Gastroesophageal sphincter (tissue), 4 donors: ENCODE measurements around the gene SETD7. TPM values are rescaled to one million over a fixed set of nuclear protein-coding genes. Genes with fewer than 3 reads are reported as not detected.

ENCODE experiments used
- ATAC-seq: fragments of 150-250 bp; one replicate; pipeline ENCODE4 v1.9.1; 2016; ENCODE audit warnings: mild to moderate bottlenecking, moderate library complexity
- H3K27ac ChIP-seq, 4 donors: fragments of 200-600 bp; sonication (generic) in 3 of 4; 1 replicate in 3 of 4; 2 replicates in 1 of 4; pipeline ENCODE4 v1.5.1; 2016 to 2019
- H3K27me3 ChIP-seq: fragments of 200-600 bp; sonication (generic); one replicate; pipeline ENCODE4 v1.5.1; 2019
- H3K36me3 ChIP-seq, 2 donors: fragments of 200-600 bp; sonication (generic); one replicate each; pipeline ENCODE4 v1.5.1; 2019; ENCODE audit warnings: control low read depth in 1 of 2
- H3K4me1 ChIP-seq, 3 donors: fragments of 200-600 bp; sonication (generic); 1 replicate in 2 of 3; 2 replicates in 1 of 3; pipeline ENCODE4 v1.5.1; 2016 to 2019; ENCODE audit warnings: control low read depth in 2 of 3
- H3K4me3 ChIP-seq, 2 donors: fragments of 200-600 bp; sonication (generic); one replicate each; pipeline ENCODE4 v1.5.1; 2019; ENCODE audit warnings: mild to moderate bottlenecking in 1 of 2, moderate library complexity in 1 of 2
- H3K9me3 ChIP-seq, 3 donors: fragments of 200-600 bp; sonication (generic); one replicate each; pipeline ENCODE4 v1.5.1; 2017 to 2019; ENCODE audit warnings: control low read depth in 2 of 3
- EP300 ChIP-seq: sonication (generic); formaldehyde crosslinking; IDR thresholded peaks from one replicate; pipeline ENCODE4 v1.6.1; 2017; ENCODE audit warnings: antibody characterized with exemption, mild to moderate bottlenecking
- POLR2A ChIP-seq, 2 donors: fragments of 450-650 bp; IDR thresholded peaks; one replicate each; pipeline ENCODE4 v1.6.1; 2017; ENCODE audit warnings: antibody characterized with exemption in 2 of 2, mild to moderate bottlenecking in 2 of 2, moderate library complexity in 1 of 2
- POLR2AphosphoS5 ChIP-seq: sonication (generic); formaldehyde crosslinking; IDR thresholded peaks from one replicate; pipeline ENCODE4 v1.6.1; 2017; ENCODE audit warnings: antibody characterized with exemption
- WGBS, 2 donors: methylation state at CpG; one replicate each; pipeline ENCODE4 v1.1.5; 2018; ENCODE audit warnings: low coverage in 1 of 2; 5-methylcytosine and 5-hydroxymethylcytosine counted together
- total RNA-seq, 4 donors: library from RNA; depleted of rRNA; stranded (reverse); fragments of >200 nt; gene quantifications; one replicate each; pipeline ENCODE4 v1.1.0, GENCODE V29; 2016
- TF ChIP-seq, protein P1 (sequence below), 4 experiments: fragments of 200-600 bp in 2 of 4; fragments of 450-650 bp in 2 of 4; sonication (generic) in 1 of 4; IDR thresholded peaks; one replicate each; pipeline ENCODE4 v1.5.1; 2017 to 2019; ENCODE audit warnings: antibody characterized with exemption in 4 of 4, mild to moderate bottlenecking in 2 of 4, moderate library complexity in 2 of 4

The SETD7 gene
- total RNA-seq, 4 donors from 2014 or later: 72.7 to 92.2 (median 88.3) TPM

DNA sequence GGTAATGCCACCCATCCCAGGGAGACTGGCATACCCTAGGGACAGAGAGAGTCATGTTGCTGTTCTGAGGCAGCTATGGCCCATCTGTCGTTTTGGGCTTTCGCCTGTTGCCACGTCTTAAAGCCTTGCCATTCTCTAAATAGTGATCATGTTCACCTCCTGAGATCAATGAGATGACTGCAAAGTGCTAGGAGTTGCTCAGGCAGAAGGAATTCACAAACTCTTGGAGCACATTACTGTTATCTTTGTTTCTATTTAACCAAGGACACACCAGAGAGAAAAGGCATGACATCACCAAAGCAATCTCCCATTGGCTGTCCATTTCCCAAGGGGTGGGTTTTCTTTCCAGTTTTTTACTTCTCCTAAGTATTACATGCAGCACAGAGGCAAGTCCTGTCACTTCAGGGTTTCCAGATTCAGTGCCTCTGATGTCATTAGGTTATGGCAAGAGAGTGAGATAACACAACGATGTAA lies 37.1 kb upstream of the SETD7 start:
- ATAC-seq: no peak
- Histone ChIP-seq H3K4me3 (no peak overlapping the region), H3K9me3 (no peaks in the 10 kb centered on the region), H3K36me3 (no peaks in the 10 kb centered on the region), H3K27ac (no peak overlapping the region), H3K4me1 (no peaks in the 10 kb centered on the region), H3K27me3 (no peaks in the 10 kb centered on the region)
- TF ChIP-seq, protein P1, sequence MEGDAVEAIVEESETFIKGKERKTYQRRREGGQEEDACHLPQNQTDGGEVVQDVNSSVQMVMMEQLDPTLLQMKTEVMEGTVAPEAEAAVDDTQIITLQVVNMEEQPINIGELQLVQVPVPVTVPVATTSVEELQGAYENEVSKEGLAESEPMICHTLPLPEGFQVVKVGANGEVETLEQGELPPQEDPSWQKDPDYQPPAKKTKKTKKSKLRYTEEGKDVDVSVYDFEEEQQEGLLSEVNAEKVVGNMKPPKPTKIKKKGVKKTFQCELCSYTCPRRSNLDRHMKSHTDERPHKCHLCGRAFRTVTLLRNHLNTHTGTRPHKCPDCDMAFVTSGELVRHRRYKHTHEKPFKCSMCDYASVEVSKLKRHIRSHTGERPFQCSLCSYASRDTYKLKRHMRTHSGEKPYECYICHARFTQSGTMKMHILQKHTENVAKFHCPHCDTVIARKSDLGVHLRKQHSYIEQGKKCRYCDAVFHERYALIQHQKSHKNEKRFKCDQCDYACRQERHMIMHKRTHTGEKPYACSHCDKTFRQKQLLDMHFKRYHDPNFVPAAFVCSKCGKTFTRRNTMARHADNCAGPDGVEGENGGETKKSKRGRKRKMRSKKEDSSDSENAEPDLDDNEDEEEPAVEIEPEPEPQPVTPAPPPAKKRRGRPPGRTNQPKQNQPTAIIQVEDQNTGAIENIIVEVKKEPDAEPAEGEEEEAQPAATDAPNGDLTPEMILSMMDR (IDR thresholded peaks at IDR 0.05): no peak
- TF ChIP-seq POLR2A (IDR thresholded peaks at IDR 0.05) (no peak), POLR2AphosphoS5 (no peak), EP300 (no peak)
- 35 to 80% methylated on average over 1 to 3 of the region's 4 CpGs for WGBS, 2 donors

DNA sequence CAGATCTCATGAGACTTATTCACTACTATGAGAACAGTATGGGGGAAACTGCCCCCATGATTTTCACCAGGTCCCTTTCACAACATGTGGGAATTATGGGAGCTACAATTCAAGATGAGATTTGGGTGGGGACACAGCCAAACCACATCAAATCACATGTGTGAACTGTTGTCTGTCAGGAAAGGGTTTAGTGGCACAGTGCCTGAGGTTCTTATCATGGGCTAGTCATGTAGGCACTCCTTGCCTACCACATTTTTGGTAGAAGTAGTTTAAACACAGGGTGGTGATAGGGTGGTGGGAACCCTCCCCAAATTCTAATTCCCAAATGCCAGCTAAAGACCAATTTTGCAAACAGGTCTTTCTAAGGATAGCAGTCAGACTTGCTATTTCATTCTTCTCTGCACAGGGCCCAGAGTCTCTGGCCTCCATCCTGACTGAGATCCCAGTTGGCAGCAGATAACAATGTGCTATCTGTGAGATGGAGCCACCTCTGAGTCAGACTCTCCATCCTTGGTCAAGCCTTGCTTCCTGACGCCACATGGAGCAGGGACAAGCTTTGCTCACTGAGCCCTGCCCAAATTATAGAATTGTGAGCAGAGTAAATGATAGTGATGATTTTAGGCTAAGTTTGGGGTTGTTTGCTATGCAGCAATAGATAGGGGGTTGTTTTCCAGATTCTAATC lies 33.5 kb upstream of the SETD7 start:
- H3K36me3 ChIP-seq: no peaks in the 10 kb centered on the region
- no peak overlapping the region for H3K4me3 ChIP-seq
- H3K27ac ChIP-seq: no peak overlapping the region
- no peaks in the 10 kb centered on the region for H3K27me3 ChIP-seq
- ATAC-seq: peak; percentile 62
- no peak for TF ChIP-seq POLR2AphosphoS5
- TF ChIP-seq, protein P1 (IDR thresholded peaks at IDR 0.05): no peak
- no peak for TF ChIP-seq EP300
- no peak for TF ChIP-seq POLR2A (IDR thresholded peaks at IDR 0.05)
- H3K4me1 ChIP-seq: no peaks in the 10 kb centered on the region
- no peaks in the 10 kb centered on the region for H3K9me3 ChIP-seq
- WGBS, 2 donors: no CpG with 5 or more reads among the region's 1 CpG

DNA sequence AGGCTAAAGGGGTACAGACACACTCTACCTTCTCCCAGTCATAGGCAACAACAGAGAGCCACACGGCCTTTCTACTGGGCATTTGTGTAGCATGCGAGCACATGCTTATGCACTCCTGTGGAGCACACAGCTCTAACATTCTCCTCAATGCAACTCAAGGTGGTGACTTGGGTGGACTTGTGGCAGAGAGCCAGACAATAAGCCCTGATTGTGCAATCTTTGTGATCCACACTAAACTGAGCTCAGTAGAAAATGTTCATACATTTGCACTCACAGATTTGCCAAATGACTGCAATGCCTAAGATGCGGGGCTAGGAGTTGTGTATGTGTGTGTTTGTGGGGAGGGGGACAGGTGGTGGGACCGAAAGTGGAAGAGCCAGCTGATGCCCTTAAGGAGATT lies 31.4 kb upstream of the SETD7 start:
- Histone ChIP-seq H3K27me3 (no peaks in the 10 kb centered on the region), H3K9me3 (no peaks in the 10 kb centered on the region), H3K27ac (no peak overlapping the region), H3K4me3 (no peak overlapping the region), H3K36me3 (no peaks in the 10 kb centered on the region), H3K4me1 (no peaks in the 10 kb centered on the region)
- peak; percentile 10 for ATAC-seq
- TF ChIP-seq POLR2A (IDR thresholded peaks at IDR 0.05) (no peak), EP300 (no peak), POLR2AphosphoS5 (no peak)
- TF ChIP-seq, protein P1 (IDR thresholded peaks at IDR 0.05): no peak
- 88 to 100% methylated on average over 2 of the region's 4 CpGs for WGBS, 2 donors

DNA sequence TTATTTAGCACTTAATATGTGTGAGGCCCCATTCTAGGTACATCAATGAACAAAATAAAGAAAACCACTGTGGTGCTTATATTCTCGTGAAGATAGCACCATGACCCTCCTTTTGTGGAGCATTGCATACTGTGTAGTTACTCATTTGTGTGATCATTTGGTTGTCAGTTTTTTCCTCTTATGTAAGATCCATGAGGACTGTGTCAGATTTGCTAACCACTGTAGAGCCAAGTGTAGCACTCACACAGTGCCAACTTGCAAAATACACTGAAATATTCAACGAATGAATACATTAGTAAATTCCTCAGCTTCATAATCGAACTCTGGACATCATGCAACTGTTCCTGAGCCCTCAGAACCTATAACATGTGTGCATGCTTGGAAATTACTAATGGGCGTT lies 29.5 kb upstream of the SETD7 start:
- H3K27me3 ChIP-seq: no peaks in the 10 kb centered on the region
- H3K4me1 ChIP-seq: no peaks in the 10 kb centered on the region
- whole genome bisulfite sequencing, 2 donors: 28 to 65% methylated on average over 3 of the region's 4 CpGs
- ATAC-seq: no peak
- H3K36me3 ChIP-seq: no peaks in the 10 kb centered on the region
- no peak overlapping the region for H3K4me3 ChIP-seq
- H3K27ac ChIP-seq: no peak overlapping the region
- H3K9me3 ChIP-seq: no peaks in the 10 kb centered on the region
- no peak for TF ChIP-seq POLR2AphosphoS5
- TF ChIP-seq EP300: no peak
- TF ChIP-seq, protein P1 (IDR thresholded peaks at IDR 0.05): no peak
- no peak for TF ChIP-seq POLR2A (IDR thresholded peaks at IDR 0.05)

DNA sequence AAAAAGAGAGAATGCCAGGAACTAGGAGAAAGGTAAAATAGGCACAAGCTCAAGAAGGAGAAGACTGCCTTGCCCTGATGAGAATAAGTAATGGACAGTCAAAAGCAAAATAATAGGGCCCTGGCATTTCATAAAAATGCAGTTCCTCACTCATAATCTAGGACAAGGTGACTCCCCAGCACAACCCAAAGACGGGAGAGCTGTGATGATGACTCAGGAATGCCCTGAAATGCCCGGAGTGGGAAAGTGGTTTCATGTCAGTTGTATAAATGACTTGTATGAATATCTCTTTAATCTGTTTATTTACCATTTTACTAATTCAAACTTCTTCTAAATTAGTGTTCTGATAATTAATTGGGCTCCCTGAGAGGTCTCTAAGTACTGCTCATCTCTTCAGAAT lies 28.8 kb upstream of the SETD7 start:
- Histone ChIP-seq H3K4me3 (no peak overlapping the region), H3K36me3 (no peaks in the 10 kb centered on the region), H3K27me3 (no peaks in the 10 kb centered on the region), H3K4me1 (no peaks in the 10 kb centered on the region), H3K27ac (no peak overlapping the region), H3K9me3 (no peaks in the 10 kb centered on the region)
- no peak for TF ChIP-seq POLR2A (IDR thresholded peaks at IDR 0.05)
- no peak for TF ChIP-seq EP300
- 34 to 44% methylated on average over 2 of the region's 2 CpGs for WGBS, 2 donors
- no peak for ATAC-seq
